K562 (cell line): ENCODE results near the gene FAM228A. TPM values are rescaled to one million over a fixed set of nuclear protein-coding genes. Genes with fewer than 3 reads are reported as not detected.

Experiments used
- ATAC-seq: fragments of 200-7000 bp; cut with Tn5 transposase; 3 replicates; pipeline ENCODE4 v1.9.1; 2020; ENCODE audit warnings: moderate library complexity
- BruUV-seq: library from RNA; stranded (reverse); fragments of 400-500 nt; replicated peaks from 2 replicates; lab custom pipeline; 2021; lab: Mats Ljungman, UMichigan
- CTCF ChIA-PET: fragments of 300-600 bp; formaldehyde crosslinking; extraction: SDS; loops from one replicate; lab custom pipeline; 2021; ENCODE audit warnings: low intra/inter-chr PET ratio; lab: Yijun Ruan, JAX
- POLR2A ChIA-PET: fragments of 300-600, 350-650 bp; sonication (Branson Sonifier 250); formaldehyde crosslinking; extraction: SDS; loops from one replicate; lab custom pipeline; 2021; ENCODE audit warnings: antibody characterized with exemption, inconsistent platforms; lab: Yijun Ruan, JAX
- DNase-seq, 4 experiments: peaks; one replicate each; pipeline versions ENCODE4 v3.0.0 to v3.0.0-alpha.2; 2011 to 2018; ENCODE audit warnings: low spot score in 3 of 4, mixed read lengths in 3 of 4; ENCODE audit errors: extremely low read depth in 1 of 4
- FAIRE-seq: peaks from 2 replicates; lab custom pipeline; 2011; peaks lifted over from hg19 to GRCh38; lab: Jason Lieb, UNC
- H2AFZ ChIP-seq: 2 replicates; pipeline ENCODE4 v1.6.0; 2011; ENCODE audit warnings: low read depth, low read length, control low read depth, inconsistent platforms
- H3K27ac ChIP-seq: fragments of 200-600 bp; 3 replicates; pipeline ENCODE4 v1.8.0; 2011; ENCODE audit warnings: low read depth, mild to moderate bottlenecking, control low read depth, inconsistent platforms, low read length, moderate library complexity, mixed read lengths; ENCODE audit errors: extremely low read depth
- H3K27me3 ChIP-seq, 2 experiments: fragments of 300-600 bp in 1 of 2; 2 replicates in 1 of 2; 3 replicates in 1 of 2; pipeline versions ENCODE4 v1.6.0 to v1.8.0; 2011; ENCODE audit warnings: inconsistent platforms in 2 of 2, low read length in 2 of 2, mild to moderate bottlenecking in 1 of 2, mixed read lengths in 1 of 2, moderate library complexity in 1 of 2; ENCODE audit not compliant: control insufficient read depth in 2 of 2, insufficient read depth in 2 of 2
- H3K36me3 ChIP-seq: fragments of 300-600 bp; 3 replicates; pipeline ENCODE4 v1.8.0; 2011; ENCODE audit warnings: mild to moderate bottlenecking, low read length, inconsistent platforms; ENCODE audit not compliant: control insufficient read depth, insufficient read depth
- H3K4me1 ChIP-seq, 2 experiments: fragments of 200-600 bp in 1 of 2; replicated peaks in 1 of 2; 2 replicates in 1 of 2; 3 replicates in 1 of 2; pipeline versions ENCODE4 v1.5.1 to v1.8.0; 2011; ENCODE audit warnings: inconsistent platforms in 2 of 2, low read length in 2 of 2, mild to moderate bottlenecking in 1 of 2, mixed read lengths in 1 of 2, moderate library complexity in 1 of 2; ENCODE audit not compliant: control insufficient read depth in 2 of 2, insufficient read depth in 2 of 2
- H3K4me2 ChIP-seq: 2 replicates; pipeline ENCODE4 v1.6.1; 2011; ENCODE audit warnings: low read length, control low read depth, inconsistent platforms, mixed read lengths; ENCODE audit not compliant: insufficient read depth
- H3K4me3 ChIP-seq: fragments of 200-600 bp; sonication (generic), shearing (Covaris generic); 2 replicates; pipeline ENCODE4 v1.5.1; 2016; ENCODE audit warnings: control low read depth, inconsistent platforms
- H3K79me2 ChIP-seq: fragments of 200-600 bp; 3 replicates; pipeline ENCODE4 v1.8.0; 2011; ENCODE audit warnings: low read length, inconsistent platforms; ENCODE audit not compliant: control insufficient read depth, insufficient read depth
- H3K9ac ChIP-seq, 2 experiments: 2 replicates each; pipeline versions ENCODE4 v1.6.0 to v1.6.1; 2011; ENCODE audit warnings: low read depth in 2 of 2, low read length in 2 of 2, control low read depth in 1 of 2, inconsistent platforms in 1 of 2, mild to moderate bottlenecking in 1 of 2, mixed read lengths in 1 of 2; ENCODE audit not compliant: insufficient read depth in 1 of 2
- H3K9me1 ChIP-seq: one replicate; pipeline ENCODE4 v1.6.0; 2011; ENCODE audit warnings: inconsistent platforms, mild to moderate bottlenecking, low read length, moderate library complexity; ENCODE audit not compliant: control insufficient read depth, insufficient read depth
- H3K9me3 ChIP-seq: replicated peaks from 2 replicates; pipeline ENCODE4 v1.5.1; 2011; ENCODE audit warnings: low read depth, low read length, inconsistent platforms; ENCODE audit not compliant: control insufficient read depth, insufficient read depth
- H4K20me1 ChIP-seq: replicated peaks from 2 replicates; pipeline ENCODE4 v1.6.1; 2011; ENCODE audit warnings: low read length, inconsistent platforms, mixed read lengths; ENCODE audit not compliant: control insufficient read depth, insufficient read depth
- BCL6 ChIP-seq: fragments of 250-450 bp; sonication (Bioruptor Pico); IDR thresholded peaks from 2 replicates; pipeline ENCODE4 v1.4.0; 2020
- IFI16 ChIP-seq: fragments of 250-450 bp; sonication (Bioruptor Pico); IDR thresholded peaks from 2 replicates; pipeline ENCODE4 v2.1.2; 2022; ENCODE audit warnings: mild to moderate bottlenecking, inconsistent platforms
- KAT8 ChIP-seq: fragments of 450-650 bp; IDR thresholded peaks from 2 replicates; pipeline ENCODE4 v1.6.1; 2016; ENCODE audit warnings: low read depth, mild to moderate bottlenecking
- MEF2A ChIP-seq: IDR thresholded peaks from 2 replicates; pipeline ENCODE4 v1.6.1; 2011; ENCODE audit warnings: low read depth, mild to moderate bottlenecking, low read length, moderate library complexity; ENCODE audit not compliant: control insufficient read depth
- MYBL2 ChIP-seq, 2 experiments: fragments of 450-650 bp in 1 of 2; sonication (generic) in 1 of 2; formaldehyde crosslinking in 1 of 2; IDR thresholded peaks; 2 replicates each; pipeline versions ENCODE4 v1.6.1 to v1.8.1; 2017 to 2022; ENCODE audit warnings: borderline replicate concordance in 1 of 2, inconsistent platforms in 1 of 2, low read depth in 1 of 2, mild to moderate bottlenecking in 1 of 2, missing genetic modification reagents in 1 of 2, moderate library complexity in 1 of 2
- ZNF766 ChIP-seq: fragments of 200-800 bp; sonication (Bioruptor generic); conservative IDR thresholded peaks from 2 replicates; pipeline ENCODE4 v1.6.1; 2016; ENCODE audit warnings: missing genetic modification characterization, missing compliant biosample characterization
- in situ Hi-C: fragments of 300-500 bp; cut with MboI; formaldehyde crosslinking; loops from 4 replicates; pipeline ENCODE4 v1.15.0; 2018; ENCODE audit warnings: inconsistent platforms, mixed read lengths
- intact Hi-C: fragments of 100-400 bp; cut with micrococcal nuclease; formaldehyde crosslinking; loops from 2 replicates; pipeline ENCODE4 v1.14.2; 2022
- polyA plus RNA-seq, 8 experiments: library from polyadenylated mRNA; depleted of rRNA in 4 of 8; stranded (reverse) in 5 of 8; unstranded in 3 of 8; fragments of >200 nt; fragmentation: Nextera tagmentation in 2 of 8; fragmentation: Illumina TruSeq in 1 of 8; extraction: Ambion mirVana in 2 of 8; extraction: Trizol in 1 of 8; gene quantifications; 2 replicates each; pipeline versions ENCODE4 v1.2.1 to v1.2.3, GENCODE V29; 2011 to 2014; ENCODE audit warnings: inconsistent platforms in 1 of 8, missing spikeins in 1 of 8
- total RNA-seq, 7 experiments: library from RNA; depleted of rRNA in 6 of 7; stranded (reverse); fragments of >200 nt in 6 of 7; fragmentation: Illumina TruSeq in 2 of 7; extraction: Trizol in 2 of 7; gene quantifications; 2 replicates each; pipeline versions ENCODE4 v1.2.1 to v1.2.3, GENCODE V29; 2011 to 2021; ENCODE audit warnings: low replicate concordance in 1 of 7
- TF ChIP-seq, protein P1 (sequence below): sonication (generic); formaldehyde crosslinking; IDR thresholded peaks from 2 replicates; pipeline ENCODE4 v1.8.0; 2022; ENCODE audit warnings: mild to moderate bottlenecking, missing genetic modification reagents
- TF ChIP-seq, protein P2 (sequence below): fragments of 250-450 bp; sonication (Bioruptor Pico); IDR thresholded peaks from 2 replicates; pipeline ENCODE4 v1.8.0; 2021; ENCODE audit warnings: moderate library complexity, mild to moderate bottlenecking, inconsistent platforms
- TF ChIP-seq, protein P3 (sequence below): fragments of 250-450 bp; sonication (Bioruptor Pico); IDR thresholded peaks from 2 replicates; pipeline ENCODE4 v1.9.0; 2021; ENCODE audit warnings: mild to moderate bottlenecking, inconsistent platforms

Gene FAM228A
- total and polyA plus RNA-seq, 9 of the 15 experiments (the other 6 are each of a cell fraction or from before 2014, with no cell fraction given), result not detected

DNA sequence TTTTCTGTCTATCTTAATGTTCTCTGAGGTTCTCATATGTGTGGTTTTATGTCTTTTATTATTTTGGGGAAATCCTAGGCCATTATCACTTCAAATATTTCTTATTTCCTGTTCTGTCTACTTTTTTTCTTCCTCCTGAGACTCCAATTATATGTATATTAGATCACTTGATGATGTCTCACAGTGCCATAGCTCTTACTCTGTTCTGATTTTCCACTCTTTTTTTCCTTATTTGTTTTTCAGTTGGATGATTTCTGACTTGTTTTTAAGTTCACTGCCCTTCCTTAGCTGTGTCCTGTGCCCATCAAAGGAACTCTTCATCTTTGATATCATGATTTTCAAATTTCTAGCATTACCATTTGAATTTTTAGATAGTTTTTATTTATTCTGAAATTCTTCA, 27.5 kb upstream of the FAM228A start:
- FAIRE-seq (no peak), DNase-seq (no peak), ATAC-seq (no peak)
- H3K4me2 ChIP-seq, result no peak overlapping the region
- BruUV-seq, result no TSS peak
- POLR2A ChIA-PET, result interaction anchor here (0.8 to 0.9 kb wide), 2 partner anchors 12 to 60 kb away, joined by 3 read pairs; no protein-coding TSS in a partner anchor
- H3K4me1 ChIP-seq, result no peaks in the 10 kb centered on the region; a peak in 1 of 5 replicates
- H3K36me3 ChIP-seq, result no peaks in the 10 kb centered on the region
- TF ChIP-seq MYBL2 (IDR thresholded peaks at IDR 0.05; ENCODE audit: low read depth) (no peak), MYBL2 (CRISPR knock-in tag; IDR thresholded peaks at IDR 0.05; ENCODE audit: borderline replicate concordance) (no peak), BCL6 (CRISPR knock-in tag) (no peak), MEF2A (no peak), IFI16 (CRISPR knock-in tag) (no peak), ZNF766 (CRISPR knock-in tag) (no peak), KAT8 (no peak)
- TF ChIP-seq, protein P1, sequence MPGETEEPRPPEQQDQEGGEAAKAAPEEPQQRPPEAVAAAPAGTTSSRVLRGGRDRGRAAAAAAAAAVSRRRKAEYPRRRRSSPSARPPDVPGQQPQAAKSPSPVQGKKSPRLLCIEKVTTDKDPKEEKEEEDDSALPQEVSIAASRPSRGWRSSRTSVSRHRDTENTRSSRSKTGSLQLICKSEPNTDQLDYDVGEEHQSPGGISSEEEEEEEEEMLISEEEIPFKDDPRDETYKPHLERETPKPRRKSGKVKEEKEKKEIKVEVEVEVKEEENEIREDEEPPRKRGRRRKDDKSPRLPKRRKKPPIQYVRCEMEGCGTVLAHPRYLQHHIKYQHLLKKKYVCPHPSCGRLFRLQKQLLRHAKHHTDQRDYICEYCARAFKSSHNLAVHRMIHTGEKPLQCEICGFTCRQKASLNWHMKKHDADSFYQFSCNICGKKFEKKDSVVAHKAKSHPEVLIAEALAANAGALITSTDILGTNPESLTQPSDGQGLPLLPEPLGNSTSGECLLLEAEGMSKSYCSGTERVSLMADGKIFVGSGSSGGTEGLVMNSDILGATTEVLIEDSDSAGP, result no peak
- TF ChIP-seq, protein P2, sequence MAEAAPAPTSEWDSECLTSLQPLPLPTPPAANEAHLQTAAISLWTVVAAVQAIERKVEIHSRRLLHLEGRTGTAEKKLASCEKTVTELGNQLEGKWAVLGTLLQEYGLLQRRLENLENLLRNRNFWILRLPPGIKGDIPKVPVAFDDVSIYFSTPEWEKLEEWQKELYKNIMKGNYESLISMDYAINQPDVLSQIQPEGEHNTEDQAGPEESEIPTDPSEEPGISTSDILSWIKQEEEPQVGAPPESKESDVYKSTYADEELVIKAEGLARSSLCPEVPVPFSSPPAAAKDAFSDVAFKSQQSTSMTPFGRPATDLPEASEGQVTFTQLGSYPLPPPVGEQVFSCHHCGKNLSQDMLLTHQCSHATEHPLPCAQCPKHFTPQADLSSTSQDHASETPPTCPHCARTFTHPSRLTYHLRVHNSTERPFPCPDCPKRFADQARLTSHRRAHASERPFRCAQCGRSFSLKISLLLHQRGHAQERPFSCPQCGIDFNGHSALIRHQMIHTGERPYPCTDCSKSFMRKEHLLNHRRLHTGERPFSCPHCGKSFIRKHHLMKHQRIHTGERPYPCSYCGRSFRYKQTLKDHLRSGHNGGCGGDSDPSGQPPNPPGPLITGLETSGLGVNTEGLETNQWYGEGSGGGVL (CRISPR knock-in tag), result no peak
- TF ChIP-seq, protein P3, sequence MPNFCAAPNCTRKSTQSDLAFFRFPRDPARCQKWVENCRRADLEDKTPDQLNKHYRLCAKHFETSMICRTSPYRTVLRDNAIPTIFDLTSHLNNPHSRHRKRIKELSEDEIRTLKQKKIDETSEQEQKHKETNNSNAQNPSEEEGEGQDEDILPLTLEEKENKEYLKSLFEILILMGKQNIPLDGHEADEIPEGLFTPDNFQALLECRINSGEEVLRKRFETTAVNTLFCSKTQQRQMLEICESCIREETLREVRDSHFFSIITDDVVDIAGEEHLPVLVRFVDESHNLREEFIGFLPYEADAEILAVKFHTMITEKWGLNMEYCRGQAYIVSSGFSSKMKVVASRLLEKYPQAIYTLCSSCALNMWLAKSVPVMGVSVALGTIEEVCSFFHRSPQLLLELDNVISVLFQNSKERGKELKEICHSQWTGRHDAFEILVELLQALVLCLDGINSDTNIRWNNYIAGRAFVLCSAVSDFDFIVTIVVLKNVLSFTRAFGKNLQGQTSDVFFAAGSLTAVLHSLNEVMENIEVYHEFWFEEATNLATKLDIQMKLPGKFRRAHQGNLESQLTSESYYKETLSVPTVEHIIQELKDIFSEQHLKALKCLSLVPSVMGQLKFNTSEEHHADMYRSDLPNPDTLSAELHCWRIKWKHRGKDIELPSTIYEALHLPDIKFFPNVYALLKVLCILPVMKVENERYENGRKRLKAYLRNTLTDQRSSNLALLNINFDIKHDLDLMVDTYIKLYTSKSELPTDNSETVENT (CRISPR knock-in tag), result no peak
- H3K9me3 ChIP-seq, result no peaks in the 10 kb centered on the region; the same call in 1 of the 2 replicates
- no peak overlapping the region for H3K4me3 ChIP-seq
- H2AFZ ChIP-seq, result no peak overlapping the region
- in situ Hi-C loops, result no loop called here
- H3K27ac ChIP-seq, result no peak overlapping the region
- H3K27me3 ChIP-seq, result no peaks in the 10 kb centered on the region
- CTCF ChIA-PET, result interaction anchor here (0.7 kb wide), 1 partner anchor 235 kb away, joined by 6 read pairs; no protein-coding TSS in a partner anchor
- intact Hi-C loops, result no loop called here
- no peaks in the 10 kb centered on the region for H3K79me2 ChIP-seq
- no peaks in the 10 kb centered on the region for H4K20me1 ChIP-seq
- no peaks in the 10 kb centered on the region for H3K9me1 ChIP-seq
- no peak overlapping the region for H3K9ac ChIP-seq
